Esophagus squamous epithelium (tissue), 5 donors: ENCODE results near the gene GPC6. TPM values are rescaled to one million over a fixed set of nuclear protein-coding genes. Genes with fewer than 3 reads are reported as not detected.

Experiments
- DNase-seq: peaks from one replicate; lab custom pipeline; 2025; lab: John Stamatoyannopoulos, UW
- H3K27ac ChIP-seq, 4 donors: fragments of 200-600 bp; sonication (generic); one replicate each; pipeline ENCODE4 v1.5.1; 2016 to 2019; ENCODE audit warnings: mild to moderate bottlenecking in 1 of 4
- H3K27me3 ChIP-seq, 4 donors: fragments of 200-600 bp; sonication (generic); 1 replicate in 3 of 4; 2 replicates in 1 of 4; pipeline versions ENCODE4 v1.5.1 to v1.6.0; 2017 to 2021; ENCODE audit warnings: antibody characterized with exemption in 1 of 4
- H3K36me3 ChIP-seq, 3 donors: fragments of 200-600 bp; sonication (generic); one replicate each; pipeline ENCODE4 v1.5.1; 2016 to 2019
- H3K4me1 ChIP-seq, 3 donors: fragments of 200-600 bp; sonication (generic); one replicate each; pipeline ENCODE4 v1.5.1; 2017 to 2019
- H3K4me3 ChIP-seq, 4 donors: fragments of 200-600 bp; sonication (generic); 1 replicate in 3 of 4; 2 replicates in 1 of 4; pipeline ENCODE4 v1.5.1; 2016 to 2019; ENCODE audit warnings: mild to moderate bottlenecking in 2 of 4, moderate library complexity in 1 of 4
- H3K9me3 ChIP-seq, 3 donors: fragments of 200-600 bp; sonication (generic); one replicate each; pipeline ENCODE4 v1.5.1; 2016 to 2019
- CTCF ChIP-seq, 6 experiments: fragments of 450-650 bp in 4 of 6; fragments of 200-600 bp in 2 of 6; sonication (generic) in 2 of 6; IDR thresholded peaks; one replicate each; pipeline ENCODE4 v1.5.1; 2016 to 2019; ENCODE audit warnings: antibody characterized with exemption in 6 of 6, mild to moderate bottlenecking in 4 of 6, moderate library complexity in 4 of 6
- POLR2A ChIP-seq, 4 donors: fragments of 450-650 bp; IDR thresholded peaks; one replicate each; pipeline ENCODE4 v1.6.1; 2017; ENCODE audit warnings: antibody characterized with exemption in 4 of 4, mild to moderate bottlenecking in 4 of 4, moderate library complexity in 3 of 4
- WGBS, 2 donors: methylation state at CpG; one replicate each; pipeline ENCODE4 v1.1.5; 2018; 5-methylcytosine and 5-hydroxymethylcytosine counted together
- intact Hi-C: fragments of 100-400 bp; cut with DNase I; formaldehyde crosslinking; loops from one replicate; pipeline ENCODE4 v1.15.0; 2022
- total RNA-seq, 4 donors: library from RNA; depleted of rRNA; stranded (reverse); fragments of >200 nt; gene quantifications; one replicate each; pipeline ENCODE4 v1.1.0, GENCODE V29; 2016
- donor health status: DM: yes; HTN: yes; CAD: no.

The GPC6 gene
- total RNA-seq, 4 donors from 2014 or later, result 0.57 to 8.6 (median 2.6) TPM

- no peaks in the 10 kb centered on the region for H3K36me3 ChIP-seq
- no peak overlapping the region for H3K27ac ChIP-seq
- peaks cover 0 to 5% (median 0%) of the 10 kb centered on the region in 3 donors for H3K4me1 ChIP-seq
- H3K4me3 ChIP-seq, result no peak overlapping the region
- no peaks in the 10 kb centered on the region for H3K9me3 ChIP-seq
- TF ChIP-seq POLR2A (IDR thresholded peaks at IDR 0.05) (no peak), CTCF (IDR thresholded peaks at IDR 0.05) (no peak)
- WGBS, 2 donors, result 88 to 92% methylated on average over 1 of the region's 1 CpG
- intact Hi-C loops, result no loop called here
- no peak for DNase-seq
- no peaks in the 10 kb centered on the region for H3K27me3 ChIP-seq
Observed at GRCh38 chr13:93981426-93981977, 754.9 kb downstream of the GPC6 start.

- Histone ChIP-seq H3K27ac (no peak overlapping the region), H3K27me3 (no peaks in the 10 kb centered on the region), H3K9me3 (no peaks in the 10 kb centered on the region), H3K36me3 (no peaks in the 10 kb centered on the region), H3K4me1 (peaks cover 0 to 5% (median 0%) of the 10 kb centered on the region in 3 donors), H3K4me3 (no peak overlapping the region)
- TF ChIP-seq CTCF (IDR thresholded peaks at IDR 0.05) (no peak), POLR2A (IDR thresholded peaks at IDR 0.05) (no peak)
- intact Hi-C loops, result no loop called here
- no peak for DNase-seq
- WGBS, 2 donors, result 62 to 65% methylated on average over 5 of the region's 5 CpGs
Observed at GRCh38 chr13:93982179-93982918, 755.7 kb downstream of the GPC6 start.

- no peaks in the 10 kb centered on the region for H3K36me3 ChIP-seq
- no peak overlapping the region for H3K4me3 ChIP-seq
- TF ChIP-seq CTCF (IDR thresholded peaks at IDR 0.05) (no peak), POLR2A (IDR thresholded peaks at IDR 0.05) (no peak)
- no peak overlapping the region for H3K27ac ChIP-seq
- DNase-seq, result no peak
- WGBS, 2 donors, result 67 to 88% methylated on average over 1 of the region's 1 CpG
- H3K27me3 ChIP-seq, result no peaks in the 10 kb centered on the region
- H3K9me3 ChIP-seq, result no peaks in the 10 kb centered on the region
- peaks cover 0 to 5% (median 0%) of the 10 kb centered on the region in 3 donors for H3K4me1 ChIP-seq
- intact Hi-C loops, result no loop called here
Observed at GRCh38 chr13:93984052-93984451, 757.4 kb downstream of the GPC6 start.

DNA sequence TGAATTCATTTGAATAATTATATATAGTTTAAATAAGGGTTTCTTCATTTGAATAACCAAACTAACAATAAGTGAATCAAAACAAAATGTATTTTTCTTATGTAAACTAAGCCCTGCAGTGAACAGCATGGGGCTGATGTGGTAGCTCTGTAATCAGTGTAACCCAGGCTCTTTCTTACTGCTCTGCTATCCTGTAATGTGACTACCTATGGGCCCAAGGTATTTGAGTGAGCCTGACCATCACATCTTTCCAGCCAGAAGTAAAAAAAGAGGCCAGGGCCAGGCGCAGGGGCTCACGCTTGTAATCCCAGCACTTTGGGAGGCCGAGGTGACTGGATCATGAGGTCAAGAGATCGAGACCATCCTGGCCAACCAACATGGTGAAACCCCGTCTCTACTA, 758.3 kb downstream of the GPC6 start:
- Histone ChIP-seq H3K36me3 (no peaks in the 10 kb centered on the region), H3K4me3 (no peak overlapping the region), H3K27ac (no peak overlapping the region), H3K4me1 (peaks cover 0 to 5% (median 0%) of the 10 kb centered on the region in 3 donors), H3K27me3 (no peaks in the 10 kb centered on the region), H3K9me3 (no peaks in the 10 kb centered on the region)
- DNase-seq, result no peak
- TF ChIP-seq POLR2A (IDR thresholded peaks at IDR 0.05) (no peak), CTCF (IDR thresholded peaks at IDR 0.05) (no peak)
- WGBS, 2 donors, result 80 to 91% methylated on average over 5 of the region's 5 CpGs
- intact Hi-C loops, result no loop called here

GRCh38 chr13:93987458-93987857, 760.9 kb downstream of the GPC6 start:
- no peak for TF ChIP-seq CTCF (IDR thresholded peaks at IDR 0.05)
- TF ChIP-seq POLR2A (IDR thresholded peaks at IDR 0.05), result no peak
- Histone ChIP-seq H3K36me3 (no peaks in the 10 kb centered on the region), H3K27ac (no peak overlapping the region), H3K27me3 (no peaks in the 10 kb centered on the region), H3K9me3 (no peaks in the 10 kb centered on the region), H3K4me3 (no peak overlapping the region), H3K4me1 (no peaks in the 10 kb centered on the region)
- intact Hi-C loops, result no loop called here
- no peak for DNase-seq
